HG03066 (cell line): ENCODE data around the gene AGO1.

Experiments used
- ATAC-seq: cut with Tn5 transposase; IDR thresholded peaks from one replicate; pipeline ENCODE4 v1.9.1; 2021; ENCODE audit warnings: low read depth; ENCODE audit not compliant: unreplicated experiment

AGO1 gene

DNA sequence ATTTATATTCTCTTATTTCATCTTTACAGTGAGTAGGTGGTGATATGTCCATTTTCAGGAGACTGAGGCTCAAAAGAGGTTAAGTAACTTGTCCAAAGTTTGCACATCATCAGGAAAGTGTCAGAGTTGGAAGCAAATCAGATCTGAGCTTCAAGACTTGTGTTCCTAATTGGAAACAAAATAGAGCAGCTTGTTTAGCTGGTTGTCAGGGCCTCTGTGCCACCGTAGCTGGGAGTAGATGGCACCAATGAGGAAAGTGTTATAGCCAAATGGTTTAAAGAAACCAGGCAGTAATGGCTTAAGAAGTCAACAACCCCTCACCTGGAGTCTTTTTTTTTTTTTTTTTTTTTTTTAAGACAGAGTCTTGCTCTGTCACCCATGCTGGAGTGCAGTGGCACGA is 19.7 kb downstream of the AGO1 start:
- ATAC-seq, result no peak

DNA sequence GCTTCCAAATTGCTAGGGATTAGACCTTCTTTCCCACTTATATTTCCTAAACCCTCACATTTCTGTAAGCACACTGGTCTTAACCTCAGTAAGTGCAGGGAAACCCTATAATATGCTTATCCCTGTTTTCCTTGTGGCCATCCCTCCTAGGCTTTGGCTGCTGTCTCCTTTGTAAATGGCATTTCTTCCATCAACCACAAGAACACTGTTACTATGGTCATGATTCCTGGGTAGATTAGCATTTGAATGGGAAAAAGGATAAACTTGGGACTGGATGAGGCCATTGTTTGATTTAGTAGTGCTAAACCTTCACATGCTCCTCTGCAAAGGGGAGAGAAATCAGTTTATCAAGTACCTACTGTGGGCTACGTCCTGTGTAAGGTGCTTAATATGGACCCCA is 31.7 kb downstream of the AGO1 start:
- no peak for ATAC-seq

DNA sequence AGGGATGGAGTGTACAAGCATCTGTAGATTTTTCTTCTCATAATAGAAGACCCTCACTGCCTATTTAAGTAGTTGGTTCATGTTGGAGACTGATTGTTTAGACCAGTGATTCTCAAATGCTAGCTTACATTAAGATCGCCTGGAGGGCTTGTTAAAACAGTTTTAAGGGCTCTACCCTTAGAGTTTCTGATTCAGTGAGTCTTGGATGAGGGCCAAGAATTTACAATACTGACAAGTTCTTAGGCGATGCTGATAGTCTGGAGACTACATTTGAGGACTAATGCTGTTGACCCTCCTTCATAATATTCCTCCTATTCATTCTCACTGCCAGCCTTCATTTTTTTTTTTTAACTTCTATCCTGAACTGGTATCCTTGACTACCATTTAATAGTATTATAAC is 32.7 kb downstream of the AGO1 start:
- ATAC-seq, result no peak

DNA sequence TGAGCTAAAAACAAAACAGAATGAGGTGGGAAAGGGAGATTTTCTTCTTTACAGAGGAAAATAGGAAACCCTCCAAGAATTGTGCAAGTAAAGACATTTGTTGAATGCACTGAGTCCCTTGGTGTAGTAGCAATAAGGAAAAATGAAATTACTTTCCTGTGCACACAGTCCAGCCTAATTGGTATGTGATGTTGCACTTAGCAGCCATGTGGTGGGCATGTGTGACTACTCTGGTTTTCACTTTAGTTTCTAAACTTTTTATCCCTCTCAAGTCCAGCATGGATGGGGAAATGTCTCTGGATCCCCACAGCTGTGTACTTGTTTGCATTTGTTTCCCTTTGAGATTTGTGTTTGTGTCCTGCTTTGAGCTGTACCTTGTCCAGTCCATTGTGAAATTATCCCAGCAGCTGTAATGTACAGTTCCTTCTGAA is 40.8 kb downstream of the AGO1 start:
- no peak for ATAC-seq

DNA sequence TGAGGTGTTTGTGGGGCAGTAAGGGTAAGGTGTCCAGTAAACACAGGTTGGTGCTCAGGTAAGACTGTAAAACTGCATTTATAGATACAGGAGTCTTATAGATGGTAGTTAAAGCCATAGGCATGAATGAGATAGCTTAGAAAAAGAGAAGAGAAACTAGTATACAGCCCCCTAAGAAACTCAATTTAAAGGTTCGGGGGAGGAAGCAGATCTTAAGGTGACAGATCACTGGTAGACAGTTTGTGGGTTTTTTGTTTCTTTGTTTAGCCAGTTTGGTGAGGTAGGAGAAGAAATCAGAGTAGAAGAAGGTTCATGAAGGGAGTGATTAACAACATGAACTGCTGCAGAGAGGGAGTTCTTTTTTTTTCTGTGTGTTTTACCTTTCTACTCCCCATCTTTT is 41.8 kb downstream of the AGO1 start:
- no peak for ATAC-seq

DNA sequence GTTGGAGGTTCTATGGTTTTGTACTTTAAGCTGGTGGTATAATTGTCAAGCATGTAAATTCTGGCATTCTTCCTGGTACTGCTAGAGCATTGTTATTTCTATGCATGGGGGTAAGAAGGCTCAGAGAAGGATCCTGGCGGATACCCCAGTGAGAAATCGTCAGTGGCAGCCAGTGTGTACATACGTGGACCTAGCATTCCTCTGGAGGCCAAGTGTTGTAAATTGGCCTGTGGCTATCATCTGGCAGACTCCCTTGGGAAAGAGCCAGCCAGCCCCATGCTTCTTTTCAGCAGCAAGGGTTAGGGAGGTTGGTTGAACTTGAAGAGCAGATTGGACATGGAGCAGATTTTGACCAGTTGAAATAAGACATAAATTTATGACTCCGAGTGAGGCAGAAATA is 42.7 kb downstream of the AGO1 start:
- no peak for ATAC-seq

DNA sequence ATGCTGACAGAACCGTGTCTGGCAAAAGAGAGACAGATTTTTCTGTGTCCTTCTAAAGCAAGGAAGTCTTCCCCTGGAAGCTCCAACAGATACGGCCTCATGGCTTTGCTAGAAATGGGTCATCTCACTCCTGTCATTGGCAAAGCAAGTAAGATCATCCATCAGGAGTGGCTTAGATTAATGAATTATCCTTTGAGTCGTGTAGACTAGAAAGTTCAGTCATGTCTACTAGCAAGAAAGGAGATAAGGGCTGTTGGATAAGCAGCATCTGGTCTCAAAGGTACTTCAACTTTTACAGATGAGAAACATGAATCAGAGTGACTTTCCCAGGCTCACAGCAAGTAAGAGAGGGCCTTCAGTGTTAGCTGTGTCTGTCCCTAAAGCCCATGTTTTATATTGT is 44.5 kb downstream of the AGO1 start:
- ATAC-seq, result no peak

DNA sequence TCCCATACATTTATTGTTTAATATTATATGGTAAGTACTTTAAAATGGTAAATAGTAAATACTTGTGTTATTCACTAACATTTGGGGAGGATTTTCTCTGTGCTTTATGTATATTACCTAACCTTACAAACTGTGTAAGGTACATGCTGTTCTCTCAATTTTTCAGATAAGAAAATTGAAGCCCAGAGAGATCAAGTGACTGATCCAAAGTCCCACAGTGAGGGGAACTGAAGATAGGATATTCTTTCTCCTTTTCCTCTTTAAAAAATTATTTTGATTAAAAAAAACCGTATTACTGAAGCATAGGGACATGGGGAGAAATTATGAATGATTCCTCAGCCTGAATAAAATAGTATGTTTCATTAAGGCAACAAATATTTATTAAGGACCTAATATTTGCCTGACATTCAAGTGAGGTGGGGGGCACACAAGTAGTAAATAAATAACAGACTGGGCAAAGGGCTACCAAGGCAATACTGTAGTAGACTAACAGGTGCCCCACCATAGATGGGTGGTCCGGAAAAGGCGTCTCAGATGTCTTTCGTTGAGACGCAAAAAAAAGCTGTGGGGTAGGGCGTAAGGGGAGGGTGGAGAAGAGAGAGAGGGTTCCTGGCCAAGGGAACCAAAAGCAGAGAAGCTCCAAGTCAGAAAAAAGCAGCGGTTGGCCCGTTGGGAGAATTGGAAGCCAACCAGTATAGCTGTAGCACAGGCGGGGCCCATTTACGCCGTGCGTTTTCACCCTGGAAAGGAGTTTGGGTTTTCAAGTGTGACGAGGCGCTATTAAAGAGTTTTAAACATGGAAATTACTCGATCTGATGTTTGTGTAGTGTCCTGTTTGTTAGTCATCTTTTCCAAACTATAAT is 47.0 kb downstream of the AGO1 start:
- ATAC-seq, result no peak

DNA sequence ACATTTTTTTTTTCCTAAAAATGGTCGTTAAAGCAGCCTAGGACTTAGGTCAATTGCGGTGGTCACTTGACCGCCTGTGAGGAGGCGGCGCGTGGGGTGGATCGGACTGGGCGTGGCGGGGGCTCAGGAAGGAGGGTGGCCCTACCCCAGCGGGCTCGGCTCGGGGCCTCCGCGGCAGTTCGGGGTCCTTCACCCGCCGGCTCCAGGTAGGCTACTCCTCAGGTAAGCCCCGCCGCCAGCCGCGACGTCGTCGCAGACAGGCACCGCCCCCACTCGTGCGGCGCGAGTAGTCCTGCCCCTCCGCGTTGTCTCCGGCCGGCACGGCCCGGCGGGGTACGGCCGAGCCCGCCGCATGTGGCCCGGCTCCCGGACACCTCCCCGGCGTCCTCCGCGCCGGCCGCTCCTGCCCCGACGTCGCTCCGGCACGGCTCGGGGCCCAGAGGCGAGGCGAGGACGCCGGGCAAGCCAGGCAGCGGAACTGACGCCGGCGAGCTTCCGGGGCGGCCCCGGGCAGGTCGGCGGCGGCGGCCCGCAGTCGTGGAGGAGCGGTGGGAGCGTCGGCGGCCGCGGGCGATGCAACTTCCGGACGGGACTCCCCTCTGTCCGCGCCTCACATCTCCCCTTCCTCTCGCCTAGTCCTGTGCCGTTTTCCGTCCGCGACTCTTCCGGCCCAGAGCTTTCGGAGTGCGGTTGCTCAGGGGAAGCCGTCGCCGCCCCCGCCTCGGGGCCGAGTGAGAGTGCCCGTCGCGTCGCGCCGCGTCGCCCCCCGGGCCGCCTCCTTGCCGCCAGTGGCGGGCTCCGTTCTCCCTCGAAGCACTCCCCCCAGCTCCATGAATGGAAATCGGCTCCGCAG is 47.8 kb downstream of the AGO1 start, which contains the start of gene AGO3:
Gene AGO3, plus strand, starts transcription at position 513 of the 853 bp plus-strand sequence. Its CDS starts 322 bp downstream, at position 835.
- peak; percentile 88 for ATAC-seq

DNA sequence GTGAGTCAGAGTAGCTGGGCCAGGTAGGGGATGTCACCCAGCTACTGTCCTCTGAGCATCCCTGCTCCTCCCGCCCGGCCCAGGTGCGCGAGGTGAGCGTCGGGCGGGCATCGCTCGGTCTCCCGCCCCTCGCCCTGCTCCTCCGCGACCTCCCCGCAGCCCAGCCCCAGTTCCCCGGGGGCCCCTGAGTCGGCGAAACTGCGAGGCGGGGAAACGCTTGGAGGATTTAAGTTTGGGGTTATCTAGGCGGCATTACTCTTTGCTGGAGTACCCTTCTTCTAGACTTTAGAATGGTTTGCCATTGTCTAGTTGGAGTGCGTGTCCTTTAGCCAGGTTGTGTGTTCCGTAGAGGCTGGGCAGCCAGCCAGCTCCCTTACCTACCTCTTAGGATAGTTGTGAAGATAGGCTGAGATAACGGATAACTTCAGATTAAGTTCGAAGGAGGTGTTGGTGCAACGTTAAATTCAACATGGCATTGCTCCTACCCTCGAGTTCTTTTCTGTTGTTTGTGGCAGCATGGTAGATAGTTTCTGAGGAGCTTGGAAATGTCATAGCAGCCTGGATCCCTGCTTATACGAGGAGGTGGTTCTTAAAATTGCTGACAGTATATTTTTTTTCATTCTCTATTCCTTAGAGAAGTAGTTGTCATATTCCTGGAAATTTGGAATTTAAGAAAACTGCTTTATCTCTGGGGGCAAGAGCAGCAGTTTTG is 48.6 kb downstream of the AGO1 start:
- ATAC-seq, result peak; percentile 22

DNA sequence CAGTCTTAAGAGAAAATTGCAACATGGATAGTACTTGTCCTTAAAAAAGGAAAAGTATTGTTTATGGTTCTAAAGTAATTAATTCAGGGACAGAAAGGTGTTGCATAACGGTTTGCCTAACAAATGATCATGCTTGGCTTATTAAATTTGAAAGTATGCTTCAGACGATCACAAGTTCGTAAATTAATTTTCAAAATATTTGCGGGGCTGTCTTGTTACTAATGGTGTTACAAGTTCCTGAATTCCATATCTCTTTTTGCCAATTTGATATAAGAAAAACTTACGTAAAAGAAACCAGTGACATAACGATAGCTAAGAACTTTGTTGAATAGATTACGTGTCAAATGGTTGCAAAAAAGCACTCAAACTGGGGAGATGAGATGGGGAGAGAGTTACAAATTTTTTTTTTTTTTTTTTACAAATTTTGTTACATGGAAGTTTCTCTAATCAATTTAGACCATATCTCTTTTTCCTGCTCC is 49.2 kb downstream of the AGO1 start:
- ATAC-seq, result no peak

DNA sequence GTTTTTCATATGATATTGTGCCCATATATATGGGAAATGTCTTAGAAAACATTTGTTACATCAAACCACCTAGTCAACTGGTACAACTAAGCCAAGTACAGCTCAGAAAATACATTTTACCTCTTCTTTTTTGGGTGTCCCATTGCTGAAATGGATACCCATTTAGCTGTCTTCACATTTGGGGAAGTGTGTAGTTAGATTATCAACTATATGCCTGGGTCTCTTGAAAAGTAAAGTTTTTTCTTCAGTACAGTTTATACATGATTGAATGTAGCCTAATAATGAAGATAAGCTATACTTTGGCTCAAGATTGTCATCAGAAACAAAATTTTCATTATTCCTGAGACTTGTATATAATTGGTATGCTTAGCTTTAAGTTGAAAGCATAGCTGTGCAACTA is 49.9 kb downstream of the AGO1 start:
- ATAC-seq, result no peak

DNA sequence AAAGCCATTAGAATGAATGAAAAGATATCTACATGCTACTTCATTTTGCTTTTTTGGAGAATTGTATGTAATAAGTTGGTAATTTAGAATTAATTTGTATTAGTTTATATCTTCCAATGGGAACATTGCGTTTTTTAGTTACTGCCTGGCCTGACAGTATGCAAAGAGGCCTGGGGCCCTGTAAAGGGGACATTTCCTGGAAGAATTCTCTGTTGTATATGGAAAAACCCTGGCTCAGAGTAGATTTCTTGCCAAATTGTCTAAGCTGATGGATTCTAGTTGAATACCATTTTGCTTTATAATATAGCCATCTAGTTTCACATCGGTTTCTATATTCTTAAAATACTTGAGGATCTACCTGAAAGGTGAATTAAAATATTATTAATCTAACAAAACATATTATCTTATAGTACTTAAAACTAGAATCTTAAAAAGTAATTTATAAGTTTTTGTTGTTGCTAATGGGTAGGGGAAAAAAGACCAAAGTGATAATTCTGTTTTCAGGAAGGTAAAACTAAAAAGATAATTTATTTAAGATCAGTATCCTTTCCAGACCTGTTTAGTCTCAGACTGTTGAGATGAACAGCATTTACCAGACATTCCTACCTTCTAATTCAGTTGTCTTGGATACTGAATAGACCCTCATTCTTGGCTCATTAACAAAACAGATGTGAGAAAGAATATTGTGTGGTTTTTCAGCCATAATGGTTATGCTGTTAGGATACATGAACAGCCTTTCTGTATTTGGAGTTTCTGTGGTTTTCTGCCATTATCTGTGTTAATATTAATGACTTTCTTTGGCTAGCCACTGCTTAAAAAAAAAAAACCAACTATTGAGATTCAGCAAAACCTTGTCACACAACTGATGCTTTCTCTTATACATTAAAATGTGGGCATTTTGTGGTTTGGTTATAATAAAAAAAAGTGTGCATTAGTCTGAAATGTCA is 52.7 kb downstream of the AGO1 start:
- no peak for ATAC-seq

DNA sequence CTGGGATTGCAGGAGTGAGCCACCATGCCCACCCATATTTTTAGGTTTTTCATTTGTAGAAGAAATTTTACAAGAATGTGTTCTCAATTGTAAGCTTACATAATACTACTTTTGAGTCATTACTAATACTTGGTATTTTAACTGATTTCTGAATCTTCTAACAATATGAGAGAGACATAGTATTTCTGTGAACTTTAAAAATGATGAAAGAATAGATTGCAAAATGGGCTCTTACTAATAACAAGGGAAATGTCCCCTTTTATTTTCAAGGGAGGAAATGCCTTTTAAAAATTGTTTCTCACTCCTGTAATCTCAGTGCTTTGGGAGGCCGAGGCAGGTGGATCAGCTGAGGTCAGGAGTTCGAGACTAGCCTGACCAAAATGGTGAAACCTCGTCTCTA is 53.8 kb downstream of the AGO1 start:
- no peak for ATAC-seq

DNA sequence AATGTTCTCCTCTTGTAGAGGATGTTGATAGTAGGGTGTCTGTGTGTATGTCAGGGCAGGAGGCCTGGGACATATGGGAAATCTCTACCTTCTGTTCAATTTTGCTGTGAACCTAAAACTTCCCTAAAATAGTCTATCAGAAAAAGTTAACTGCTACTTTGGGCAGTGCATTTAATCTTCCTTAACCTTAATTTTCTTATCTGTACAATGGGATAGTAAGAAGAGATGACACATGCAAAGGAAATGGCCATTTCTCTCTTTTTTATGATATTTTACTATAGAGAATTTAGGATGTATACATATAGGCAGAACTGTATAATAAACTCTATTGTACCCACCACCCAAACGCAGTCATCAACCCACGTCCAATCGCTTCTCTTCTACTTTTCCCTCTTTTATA is 56.5 kb downstream of the AGO1 start:
- no peak for ATAC-seq

DNA sequence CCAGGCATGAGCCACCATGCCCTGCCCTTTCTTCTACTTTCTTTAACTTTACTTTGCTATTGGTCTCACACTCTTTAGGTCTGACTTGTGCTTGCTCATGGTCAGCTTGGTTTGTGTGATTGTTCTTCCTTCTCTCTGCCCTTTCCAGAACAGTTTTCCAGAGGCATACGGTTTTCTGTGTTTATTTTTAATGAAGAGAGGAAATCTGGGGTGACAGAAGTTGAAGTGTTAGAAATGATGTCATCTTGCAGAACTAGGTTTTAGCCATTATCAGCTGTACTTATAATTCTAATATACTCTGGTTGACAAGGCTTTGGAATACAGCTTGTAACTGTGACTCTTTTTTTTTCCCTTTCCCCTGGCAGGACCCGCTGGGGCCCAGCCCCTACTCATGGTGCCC is 62.3 kb downstream of the AGO1 start:
- ATAC-seq, result no peak

DNA sequence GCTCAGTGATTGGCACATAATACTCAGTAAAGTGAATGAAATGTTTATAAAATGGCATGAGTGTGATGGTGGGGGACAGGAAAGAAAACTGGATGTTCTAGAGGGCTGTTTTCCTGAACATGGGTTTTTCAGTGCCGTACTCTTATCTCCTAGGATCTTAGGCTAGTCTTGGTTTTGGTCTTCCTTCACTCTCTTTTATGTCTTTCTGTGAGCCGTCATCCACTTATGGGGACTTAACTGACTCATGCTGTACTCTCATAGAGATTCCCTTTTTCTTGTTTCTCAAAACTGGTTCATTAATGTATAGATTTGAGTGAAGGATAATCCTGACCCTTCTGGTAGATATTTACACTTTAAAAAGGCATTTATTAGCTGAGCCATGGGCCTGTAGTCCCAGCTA is 64.5 kb downstream of the AGO1 start:
- ATAC-seq, result no peak

DNA sequence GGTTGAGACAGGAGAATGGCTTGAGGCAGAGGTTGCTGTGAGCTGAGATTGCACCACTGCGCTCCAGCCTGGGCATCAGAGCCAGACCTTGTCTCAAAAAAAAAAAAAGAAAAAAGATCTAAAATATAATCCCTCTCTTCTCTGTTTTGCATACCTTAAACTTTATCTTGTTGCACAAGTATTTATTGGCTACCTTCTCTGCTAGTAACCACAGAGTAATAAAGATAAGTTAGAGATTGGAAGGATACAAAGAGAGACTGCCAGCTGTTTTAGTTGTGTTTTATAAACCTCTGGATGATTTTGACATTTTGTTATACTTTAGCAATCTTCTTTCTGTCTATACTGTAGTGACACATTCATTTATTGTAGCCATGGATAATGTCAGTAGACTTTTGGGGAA is 75.5 kb downstream of the AGO1 start:
- ATAC-seq, result no peak

DNA sequence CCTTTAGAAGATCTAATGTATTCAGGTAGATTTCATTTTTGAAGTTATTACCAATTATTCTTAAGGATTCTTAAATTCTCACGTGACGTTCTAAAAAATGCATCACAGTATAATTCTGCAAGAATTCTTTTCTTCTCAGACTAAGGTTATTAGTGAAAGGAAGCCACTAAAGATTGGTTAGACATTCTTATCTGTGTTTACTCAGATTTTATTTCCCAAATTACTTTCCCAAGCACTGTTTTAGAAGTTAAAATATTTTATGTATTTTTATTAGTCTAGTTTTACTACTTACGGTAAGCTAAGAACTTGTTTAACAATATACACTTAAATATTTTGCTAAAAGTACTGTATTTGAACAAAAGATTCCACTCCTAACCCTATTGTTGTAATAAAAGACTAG is 76.3 kb downstream of the AGO1 start:
- ATAC-seq, result no peak

DNA sequence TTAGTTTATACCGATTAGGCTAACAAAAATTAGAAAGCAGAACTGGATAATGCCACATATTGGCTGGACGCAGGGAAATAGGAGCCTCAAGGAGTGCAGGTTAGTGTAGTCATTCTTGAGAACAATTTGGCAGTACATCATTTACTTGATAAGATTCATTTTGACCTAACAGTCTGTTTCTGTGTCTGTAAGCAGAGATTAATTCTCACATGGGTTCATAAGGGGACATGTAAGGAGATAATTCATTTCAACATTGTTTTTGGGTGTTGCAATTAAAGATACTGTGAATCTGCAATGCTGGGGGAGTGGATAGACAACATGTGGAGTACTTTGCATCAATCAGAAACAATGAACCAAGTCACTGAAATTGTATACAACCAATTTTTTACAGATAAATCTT is 79.9 kb downstream of the AGO1 start:
- ATAC-seq, result no peak
